ENCODE results near the gene GIPC3. TPM values are rescaled to one million over a fixed set of nuclear protein-coding genes. Genes with fewer than 3 reads are reported as not detected.
A peak's percentile ranks its signal among the peaks of the same experiment; 100 is the strongest.

The GIPC3 gene
- total RNA-seq, 1 donor from 2014 or later, result 6.1 TPM

DNA sequence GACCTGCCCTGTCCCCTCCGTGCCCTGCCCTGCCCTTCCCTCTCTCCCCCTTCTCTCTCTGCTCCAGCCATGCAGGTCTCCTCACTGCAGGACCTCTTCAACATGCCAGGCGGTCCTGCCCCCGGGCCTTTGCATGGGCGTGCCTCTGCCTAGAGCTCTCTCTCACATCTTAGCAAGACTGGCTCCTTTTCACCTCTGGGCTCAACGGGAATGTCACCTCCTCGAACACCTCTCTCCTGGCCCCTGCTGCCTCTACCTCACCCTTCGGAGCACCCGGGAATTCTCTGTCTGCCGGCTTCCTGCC is 33.5 kb upstream of the GIPC3 start:
- Histone ChIP-seq H3K9me3 (no peaks in the 10 kb centered on the region), H3K4me3 (no peak overlapping the region), H3K36me3 (peaks cover 7 to 16% of the 10 kb centered on the region in 2 donors), H3K27me3 (no peaks in the 10 kb centered on the region), H3K4me1 (peaks cover 8 to 18% of the 10 kb centered on the region in 2 donors), H3K27ac (no peak overlapping the region)
- TF ChIP-seq, protein P1, sequence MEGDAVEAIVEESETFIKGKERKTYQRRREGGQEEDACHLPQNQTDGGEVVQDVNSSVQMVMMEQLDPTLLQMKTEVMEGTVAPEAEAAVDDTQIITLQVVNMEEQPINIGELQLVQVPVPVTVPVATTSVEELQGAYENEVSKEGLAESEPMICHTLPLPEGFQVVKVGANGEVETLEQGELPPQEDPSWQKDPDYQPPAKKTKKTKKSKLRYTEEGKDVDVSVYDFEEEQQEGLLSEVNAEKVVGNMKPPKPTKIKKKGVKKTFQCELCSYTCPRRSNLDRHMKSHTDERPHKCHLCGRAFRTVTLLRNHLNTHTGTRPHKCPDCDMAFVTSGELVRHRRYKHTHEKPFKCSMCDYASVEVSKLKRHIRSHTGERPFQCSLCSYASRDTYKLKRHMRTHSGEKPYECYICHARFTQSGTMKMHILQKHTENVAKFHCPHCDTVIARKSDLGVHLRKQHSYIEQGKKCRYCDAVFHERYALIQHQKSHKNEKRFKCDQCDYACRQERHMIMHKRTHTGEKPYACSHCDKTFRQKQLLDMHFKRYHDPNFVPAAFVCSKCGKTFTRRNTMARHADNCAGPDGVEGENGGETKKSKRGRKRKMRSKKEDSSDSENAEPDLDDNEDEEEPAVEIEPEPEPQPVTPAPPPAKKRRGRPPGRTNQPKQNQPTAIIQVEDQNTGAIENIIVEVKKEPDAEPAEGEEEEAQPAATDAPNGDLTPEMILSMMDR (IDR thresholded peaks at IDR 0.05), result no peak
- intact Hi-C loops (cut with DNase I), result no loop called here
- DNase-seq (ENCODE audit: low spot score in 2 of 2), result no peak

DNA sequence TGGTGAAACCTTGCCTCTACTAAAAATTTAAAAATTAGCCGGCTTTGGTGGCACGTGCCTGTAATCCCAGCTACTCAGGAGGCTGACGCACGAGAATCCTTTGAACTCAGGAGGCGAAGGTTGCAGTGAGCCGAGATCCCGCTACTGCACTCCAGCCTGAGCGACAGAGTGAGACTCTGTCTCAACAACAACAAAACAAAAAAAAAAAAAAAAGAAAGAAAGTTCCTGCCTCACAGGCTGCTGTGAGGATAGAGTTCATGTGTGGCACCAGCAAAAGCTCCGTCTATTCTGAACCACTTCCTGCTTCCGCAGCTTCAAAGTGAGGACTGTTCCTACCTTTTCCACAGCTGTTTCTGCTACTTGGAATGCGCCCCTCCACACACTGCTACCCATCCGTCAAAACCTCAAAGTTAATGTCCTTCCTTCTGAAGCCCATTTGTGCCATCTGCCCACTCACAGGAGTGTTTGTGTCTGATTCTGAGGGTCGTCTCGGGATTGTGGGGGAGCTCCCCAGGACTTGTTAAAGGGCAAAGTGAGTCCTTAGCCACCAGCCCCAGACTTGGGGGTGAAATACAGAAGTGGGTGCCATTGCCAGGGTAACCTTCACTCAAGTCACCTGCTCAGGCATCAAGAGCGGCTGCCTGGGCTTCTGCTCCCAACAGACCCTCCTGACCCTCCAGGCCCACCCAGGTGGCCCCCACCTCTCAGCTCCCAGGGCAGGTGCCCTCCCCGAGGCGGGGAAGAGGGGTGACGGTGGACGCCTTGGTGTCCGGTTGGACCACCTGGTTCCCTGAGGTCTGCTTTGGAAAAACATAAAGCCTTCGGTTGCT is 30.8 kb upstream of the GIPC3 start:
- TF ChIP-seq, protein P1 (IDR thresholded peaks at IDR 0.05), result no peak
- H3K9me3 ChIP-seq, result no peaks in the 10 kb centered on the region
- peaks cover 0 to 6% of the 10 kb centered on the region in 2 donors for H3K36me3 ChIP-seq
- H3K27ac ChIP-seq, result peak overlapping the region in 1 of 2 donors; percentile 42
- intact Hi-C loops (cut with DNase I), result loop anchor here (5.0 kb wide), 2 partner anchors 47 to 53 kb away; partner anchors contain the start of genes FZR1 and TBXA2R
- DNase-seq (ENCODE audit: low spot score in 2 of 2), result no peak
- no peak overlapping the region for H3K4me3 ChIP-seq
- no peaks in the 10 kb centered on the region for H3K27me3 ChIP-seq
- H3K4me1 ChIP-seq, result peaks cover 8 to 23% of the 10 kb centered on the region in 2 donors

DNA sequence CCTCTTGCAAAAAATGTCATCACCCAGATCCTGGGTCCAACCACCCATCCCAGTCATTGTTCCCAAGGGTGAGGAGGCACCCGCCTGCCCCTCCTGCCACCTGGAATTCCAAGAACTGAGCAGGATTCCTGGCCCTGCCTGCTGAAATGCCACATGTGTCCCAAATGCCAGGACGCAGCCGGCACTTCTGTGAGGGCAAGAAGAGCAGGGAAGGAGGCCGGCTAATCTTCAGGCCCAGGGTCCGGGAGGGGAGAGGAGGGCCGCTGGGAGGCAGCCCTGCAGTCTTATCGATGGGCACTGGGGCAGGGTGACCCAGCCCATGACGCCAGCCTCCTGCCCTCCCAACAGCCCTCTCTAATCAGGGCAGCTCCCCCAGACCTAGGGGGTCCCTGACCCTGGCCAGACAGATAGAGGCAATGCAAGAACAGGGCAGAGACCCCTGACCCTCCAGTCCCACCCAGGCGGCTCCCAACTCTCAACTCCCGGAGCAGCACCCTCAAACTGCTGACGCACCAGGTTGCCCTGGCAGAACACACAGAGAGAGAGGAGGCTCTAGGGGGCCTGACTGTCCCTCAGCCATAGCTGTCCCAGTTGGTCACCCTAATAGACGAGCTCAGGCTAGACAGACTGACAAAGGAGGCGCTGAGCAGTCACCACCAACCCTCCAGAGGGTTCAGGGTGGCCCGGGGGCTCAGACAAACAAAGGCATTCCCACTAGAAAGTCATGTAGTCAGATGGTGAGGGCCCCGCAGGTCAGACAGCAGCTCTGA is 29.4 kb upstream of the GIPC3 start:
- no peak for DNase-seq (ENCODE audit: low spot score in 2 of 2)
- TF ChIP-seq, protein P1 (IDR thresholded peaks at IDR 0.05), result no peak
- H3K4me3 ChIP-seq, result peak overlapping the region; percentile 63 to 90
- intact Hi-C loops (cut with DNase I), result loop anchor here (5.0 kb wide), 2 partner anchors 49 to 51 kb away; partner anchors contain the start of genes FZR1 and TBXA2R
- H3K9me3 ChIP-seq, result no peaks in the 10 kb centered on the region
- H3K27me3 ChIP-seq, result no peaks in the 10 kb centered on the region
- peaks cover 8 to 23% of the 10 kb centered on the region in 2 donors for H3K4me1 ChIP-seq
- H3K36me3 ChIP-seq, result no peaks in the 10 kb centered on the region
- peak overlapping the region in 1 of 2 donors; percentile 60 for H3K27ac ChIP-seq

DNA sequence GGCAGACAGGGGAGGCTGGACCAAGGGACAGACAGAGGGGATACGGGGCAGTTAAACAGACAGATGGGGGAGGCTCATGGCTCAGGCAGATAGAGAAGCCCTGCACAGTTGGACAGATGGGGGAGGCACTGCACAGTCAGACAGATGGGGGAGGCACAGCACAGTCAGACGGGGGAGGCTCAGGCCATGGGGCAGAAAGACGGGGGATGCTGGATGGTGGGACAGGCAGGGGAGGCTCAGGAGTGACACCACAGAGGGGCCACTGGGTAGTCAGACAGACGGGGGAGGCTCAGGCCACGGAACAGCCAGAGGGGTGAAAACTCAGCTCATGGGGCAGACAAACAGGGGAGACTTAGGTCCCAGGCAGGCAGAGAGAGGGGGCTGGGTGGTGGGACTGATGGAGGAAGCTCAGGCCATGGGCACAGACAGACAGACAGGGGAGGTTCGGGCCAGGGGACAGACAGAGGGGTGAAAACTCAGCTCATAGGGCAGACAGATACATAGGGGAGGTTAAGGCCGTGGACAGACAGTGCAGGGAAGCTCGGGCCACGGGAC is 28.8 kb upstream of the GIPC3 start:
- no peaks in the 10 kb centered on the region for H3K36me3 ChIP-seq
- intact Hi-C loops (cut with DNase I), result loop anchor here (5.0 kb wide), 2 partner anchors 49 to 51 kb away; partner anchors contain the start of genes FZR1 and TBXA2R
- H3K9me3 ChIP-seq, result no peaks in the 10 kb centered on the region
- TF ChIP-seq, protein P1 (IDR thresholded peaks at IDR 0.05), result no peak
- peaks cover 8 to 23% of the 10 kb centered on the region in 2 donors for H3K4me1 ChIP-seq
- H3K27me3 ChIP-seq, result no peaks in the 10 kb centered on the region
- no peak for DNase-seq (ENCODE audit: low spot score in 2 of 2)
- peak overlapping the region; percentile 63 to 90 for H3K4me3 ChIP-seq
- peak overlapping the region in 1 of 2 donors; percentile 60 for H3K27ac ChIP-seq

DNA sequence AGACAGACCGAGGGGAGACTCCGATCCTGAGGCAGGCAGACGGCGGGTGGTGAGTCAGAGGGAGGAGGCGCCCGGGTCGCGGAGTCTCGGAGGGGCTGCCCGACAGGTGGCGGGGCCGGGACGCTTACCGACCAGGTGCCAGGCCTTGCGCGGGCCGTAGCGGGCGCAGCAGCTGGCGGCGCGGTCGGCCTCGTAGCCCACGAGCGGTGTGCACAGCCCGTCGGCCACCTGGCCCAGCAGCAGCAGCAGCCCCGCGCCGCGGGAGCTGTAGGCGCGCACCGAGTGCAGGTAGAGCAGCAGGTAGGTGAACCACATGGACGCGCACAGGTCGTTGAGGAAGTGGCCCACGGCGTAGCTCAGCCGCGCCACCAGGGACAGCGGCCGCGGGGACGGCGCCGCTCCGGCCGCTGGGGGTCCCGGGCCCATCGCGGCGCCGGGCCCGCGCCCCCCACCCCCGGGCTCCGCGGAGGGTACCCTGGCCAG is 28.3 kb upstream of the GIPC3 start:
- H3K4me1 ChIP-seq, result peaks cover 8 to 23% of the 10 kb centered on the region in 2 donors
- DNase-seq (ENCODE audit: low spot score in 2 of 2), result no peak
- intact Hi-C loops (cut with DNase I), result loop anchor here (1.0 to 5.0 kb wide), 3 partner anchors 15 to 50 kb away; partner anchors contain the start of genes FZR1, HMG20B and TBXA2R
- H3K4me3 ChIP-seq, result peak overlapping the region; percentile 63 to 90
- TF ChIP-seq, protein P1 (IDR thresholded peaks at IDR 0.05), result peak in 1 of 3 experiments; percentile 43
- peak overlapping the region in 1 of 2 donors; percentile 60 for H3K27ac ChIP-seq
- H3K36me3 ChIP-seq, result no peaks in the 10 kb centered on the region
- H3K9me3 ChIP-seq, result no peaks in the 10 kb centered on the region
- H3K27me3 ChIP-seq, result no peaks in the 10 kb centered on the region
